Lung (tissue), 12 donors: ENCODE results near the gene TPRKB. TPM values are rescaled to one million over a fixed set of nuclear protein-coding genes. Genes with fewer than 3 reads are reported as not detected.
"Not testable (repeated sequence)": the region's sequence is repeated elsewhere in the genome, so short reads cannot be mapped to it uniquely, and the experiment has no call there.

Experiments
- ATAC-seq: fragments of 200-7000 bp; cut with Tn5 transposase; one replicate; pipeline ENCODE4 v1.9.1; 2020; ENCODE audit warnings: moderate number of reproducible peaks; ENCODE audit not compliant: insufficient read depth, low FRiP score
- DNase-seq, 3 donors: peaks; one replicate each; pipeline ENCODE4 v3.0.0-alpha.2; 2013 to 2017
- H3K27ac ChIP-seq, 2 donors: one replicate each; pipeline ENCODE4 v1.5.1; 2013; ENCODE audit warnings: mild to moderate bottlenecking in 2 of 2, moderate library complexity in 2 of 2, control low read depth in 1 of 2, inconsistent platforms in 1 of 2, low read depth in 1 of 2, low read length in 1 of 2
- H3K27me3 ChIP-seq, 3 donors: one replicate each; pipeline ENCODE4 v1.5.1; 2013; ENCODE audit warnings: low read length in 2 of 3; ENCODE audit not compliant: control insufficient read depth in 3 of 3, insufficient read depth in 3 of 3
- H3K36me3 ChIP-seq, 4 donors: one replicate each; pipeline ENCODE4 v1.5.1; 2013; ENCODE audit warnings: low read length in 4 of 4, mild to moderate bottlenecking in 1 of 4, moderate library complexity in 1 of 4; ENCODE audit not compliant: control insufficient read depth in 4 of 4, insufficient read depth in 4 of 4
- H3K4me1 ChIP-seq, 5 donors: one replicate each; pipeline ENCODE4 v1.5.1; 2013; ENCODE audit warnings: low read length in 5 of 5, mild to moderate bottlenecking in 2 of 5, moderate library complexity in 1 of 5; ENCODE audit not compliant: control insufficient read depth in 5 of 5, insufficient read depth in 5 of 5
- H3K4me3 ChIP-seq: one replicate; pipeline ENCODE4 v1.5.1; 2013; ENCODE audit warnings: mild to moderate bottlenecking, control low read depth, moderate library complexity
- H3K9ac ChIP-seq, 2 donors: one replicate each; pipeline ENCODE4 v1.5.1; 2013; ENCODE audit warnings: low read length in 2 of 2, control low read depth in 1 of 2; ENCODE audit not compliant: insufficient read depth in 1 of 2
- H3K9me3 ChIP-seq, 4 donors: one replicate each; pipeline ENCODE4 v1.5.1; 2013; ENCODE audit warnings: low read length in 3 of 4, mild to moderate bottlenecking in 1 of 4, moderate library complexity in 1 of 4; ENCODE audit not compliant: control insufficient read depth in 4 of 4, insufficient read depth in 3 of 4
- WGBS, 2 donors: extraction: QIAGEN DNeasy Blood & Tissue Kit; methylation state at CpG; one replicate each; pipeline ENCODE4 v1.1.7; 2013; 5-methylcytosine and 5-hydroxymethylcytosine counted together
- polyA plus RNA-seq, 2 donors: library from polyadenylated mRNA; stranded (reverse); fragments of 200-250 nt; gene quantifications; one replicate each; pipeline ENCODE4 v1.2.1, GENCODE V29; 2013
- total RNA-seq, 2 donors: library from RNA; depleted of rRNA in 1 of 2; stranded (reverse); fragments of >200 nt in 1 of 2; gene quantifications; one replicate each; pipeline ENCODE4 v1.2.1, GENCODE V29; 2014 to 2021
- TF ChIP-seq, protein P1 (sequence below): IDR thresholded peaks from 2 replicates; pipeline ENCODE4 v1.5.1; 2012; ENCODE audit warnings: mild to moderate bottlenecking; ENCODE audit errors: control extremely low read depth, extremely low read depth
- donor health status: control.
- donor health status: control.
- donor health status: Bipolar disorder and iron deficiency.
- donor health status: healthy.
- donor health status: DM: yes; HTN: yes; CAD: no.

The TPRKB gene
- total and polyA plus RNA-seq, 4 donors, result 15.1 to 54.2 (median 25.6) TPM

DNA sequence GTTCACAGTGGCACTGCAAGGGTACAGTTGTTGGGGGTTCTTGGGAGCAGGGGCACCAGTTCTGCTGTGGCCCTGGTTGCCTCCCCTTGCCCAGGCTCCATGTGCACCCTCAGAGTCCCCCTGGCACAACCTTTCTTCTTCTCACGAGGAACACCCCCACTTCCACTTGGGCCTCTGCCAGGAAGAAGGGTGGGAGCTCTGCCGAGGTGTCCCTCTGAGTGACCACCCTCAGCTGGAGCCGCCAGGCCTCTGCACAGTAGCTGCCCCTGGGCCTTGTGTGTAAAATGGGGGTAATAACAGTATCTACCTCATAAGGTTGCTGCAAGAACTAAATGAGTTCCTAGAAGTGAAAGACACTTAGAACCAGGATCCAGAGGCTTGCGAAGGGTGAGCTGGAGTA is 8.4 kb downstream of the TPRKB start:
- H3K36me3 ChIP-seq, result peaks cover 6 to 26% (median 18%) of the 10 kb centered on the region in 4 donors

DNA sequence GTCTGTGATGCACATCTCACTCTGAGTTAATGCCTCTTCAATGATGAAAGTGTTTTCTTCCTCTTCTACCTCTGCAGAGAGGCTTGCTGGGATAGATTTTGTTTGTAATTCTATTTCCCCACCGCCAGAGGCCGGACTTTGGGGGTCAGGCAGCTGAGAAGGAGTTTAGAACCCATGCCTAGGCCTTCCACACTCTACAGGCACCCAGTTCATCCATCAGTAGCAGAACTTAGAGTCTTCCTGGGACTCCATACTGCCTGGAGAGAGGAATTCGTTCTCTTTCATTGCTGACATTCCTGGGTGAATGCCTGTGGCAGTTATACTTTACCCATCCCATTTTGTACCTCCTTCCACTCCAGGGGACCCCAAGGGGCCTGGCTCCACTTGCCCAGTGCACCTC is 9.1 kb downstream of the TPRKB start:
- Histone ChIP-seq H3K4me1 (no peaks in the 10 kb centered on the region), H3K36me3 (peaks cover 6 to 21% (median 15%) of the 10 kb centered on the region in 4 donors), H3K9ac (no peak overlapping the region), H3K27me3 (no peaks in the 10 kb centered on the region), H3K9me3 (no peaks in the 10 kb centered on the region), H3K27ac (no peak overlapping the region), H3K4me3 (no peak overlapping the region)
- DNase-seq, result no peak
- no peak for ATAC-seq
- WGBS, 2 donors, result 82 to 83% methylated on average over 3 of the region's 3 CpGs
- TF ChIP-seq, protein P1, sequence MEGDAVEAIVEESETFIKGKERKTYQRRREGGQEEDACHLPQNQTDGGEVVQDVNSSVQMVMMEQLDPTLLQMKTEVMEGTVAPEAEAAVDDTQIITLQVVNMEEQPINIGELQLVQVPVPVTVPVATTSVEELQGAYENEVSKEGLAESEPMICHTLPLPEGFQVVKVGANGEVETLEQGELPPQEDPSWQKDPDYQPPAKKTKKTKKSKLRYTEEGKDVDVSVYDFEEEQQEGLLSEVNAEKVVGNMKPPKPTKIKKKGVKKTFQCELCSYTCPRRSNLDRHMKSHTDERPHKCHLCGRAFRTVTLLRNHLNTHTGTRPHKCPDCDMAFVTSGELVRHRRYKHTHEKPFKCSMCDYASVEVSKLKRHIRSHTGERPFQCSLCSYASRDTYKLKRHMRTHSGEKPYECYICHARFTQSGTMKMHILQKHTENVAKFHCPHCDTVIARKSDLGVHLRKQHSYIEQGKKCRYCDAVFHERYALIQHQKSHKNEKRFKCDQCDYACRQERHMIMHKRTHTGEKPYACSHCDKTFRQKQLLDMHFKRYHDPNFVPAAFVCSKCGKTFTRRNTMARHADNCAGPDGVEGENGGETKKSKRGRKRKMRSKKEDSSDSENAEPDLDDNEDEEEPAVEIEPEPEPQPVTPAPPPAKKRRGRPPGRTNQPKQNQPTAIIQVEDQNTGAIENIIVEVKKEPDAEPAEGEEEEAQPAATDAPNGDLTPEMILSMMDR, result no peak

More for the DNA sequence above, 8.4 kb downstream of the TPRKB start:
- H3K9me3 ChIP-seq, result no peaks in the 10 kb centered on the region
- ATAC-seq (no peak), DNase-seq (no peak)
- H3K27ac ChIP-seq, result no peak overlapping the region
- H3K4me3 ChIP-seq, result no peak overlapping the region
- TF ChIP-seq, protein P1, result no peak
- no peaks in the 10 kb centered on the region for H3K27me3 ChIP-seq
- H3K4me1 ChIP-seq, result no peaks in the 10 kb centered on the region
- WGBS, 2 donors, result 72 to 76% methylated on average over 4 of the region's 4 CpGs
- H3K9ac ChIP-seq, result no peak overlapping the region

DNA sequence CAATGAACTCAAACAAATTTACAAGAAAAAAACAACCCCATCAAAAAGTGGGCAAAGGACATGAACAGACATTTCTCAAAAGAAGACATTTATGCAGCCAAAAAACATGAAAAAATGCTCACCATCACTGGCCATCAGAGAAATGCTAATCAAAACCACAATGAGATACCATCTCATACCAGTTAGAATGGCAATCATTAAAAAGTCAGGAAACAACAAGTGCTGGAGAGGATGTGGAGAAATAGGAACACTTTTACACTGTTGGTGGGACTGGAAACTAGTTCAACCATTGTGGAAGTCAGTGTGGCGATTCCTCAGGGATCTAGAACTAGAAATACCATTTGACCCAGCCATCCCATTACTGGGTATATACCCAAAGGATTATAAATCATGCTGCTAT is 10.5 kb downstream of the TPRKB start:
- DNase-seq, H3K27me3 ChIP-seq, H3K27ac ChIP-seq, ATAC-seq, H3K4me3 ChIP-seq, H3K4me1 ChIP-seq, H3K9ac ChIP-seq, H3K9me3 ChIP-seq: not testable (repeated sequence)
- WGBS, 2 donors, result no CpG with 5 or more reads among the region's 1 CpG
- H3K36me3 ChIP-seq, result peaks cover 2 to 18% (median 11%) of the 10 kb centered on the region in 4 donors

DNA sequence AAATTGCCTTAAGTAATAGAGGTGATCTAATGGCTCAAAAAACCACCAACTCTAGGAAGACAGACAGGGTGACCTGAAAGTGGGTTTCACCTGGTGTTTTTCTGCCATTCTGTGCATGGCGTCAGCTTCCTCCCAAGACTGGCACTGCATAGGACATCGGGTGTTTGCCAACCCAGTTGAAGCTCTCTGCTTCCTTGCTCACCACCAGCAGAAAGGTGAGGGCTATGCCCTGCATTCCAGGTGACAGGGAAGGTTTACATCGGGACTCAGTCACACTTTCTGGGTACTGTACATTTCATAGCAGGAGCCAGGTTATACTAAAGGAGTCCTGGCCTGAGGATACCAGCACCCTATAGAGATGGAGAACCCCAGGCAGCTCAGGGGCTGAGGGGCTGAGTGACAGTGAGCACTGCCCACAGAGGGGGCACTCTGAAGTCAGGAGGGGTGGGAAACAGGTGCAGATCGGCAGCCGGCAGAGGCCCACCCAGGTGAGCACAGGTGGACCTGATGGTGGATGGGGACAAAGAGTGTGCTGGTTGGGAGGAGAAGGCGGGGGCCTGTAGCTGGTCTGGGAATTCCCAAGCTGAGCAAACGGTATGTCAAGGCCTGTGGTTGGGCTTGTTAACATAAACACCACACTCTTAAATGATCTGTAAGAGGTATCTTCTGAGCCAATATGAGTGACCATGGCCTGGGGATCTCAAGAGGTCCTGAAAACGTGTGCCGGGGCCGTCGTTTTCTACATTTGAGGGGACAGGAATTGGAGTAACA is 18.1 kb downstream of the TPRKB start:
- Histone ChIP-seq H3K36me3 (no peaks in the 10 kb centered on the region), H3K27ac (no peak overlapping the region), H3K9me3 (peaks cover 0 to 2% (median 0%) of the 10 kb centered on the region in 4 donors), H3K4me1 (no peaks in the 10 kb centered on the region), H3K27me3 (peaks cover 0 to 2% (median 0%) of the 10 kb centered on the region in 3 donors), H3K9ac (no peak overlapping the region), H3K4me3 (no peak overlapping the region)
- TF ChIP-seq, protein P1, result no peak
- no peak for ATAC-seq
- WGBS, 2 donors, result 82 to 89% methylated on average over 11 of the region's 11 CpGs
- DNase-seq, result no peak
